PC-3 (cell line): ENCODE results near the gene TBXA2R. TPM values are rescaled to one million over a fixed set of nuclear protein-coding genes. Genes with fewer than 3 reads are reported as not detected.
A peak's percentile ranks its signal among the peaks of the same experiment; 100 is the strongest.

Experiments
- ATAC-seq: fragments of 200-7000 bp; cut with Tn5 transposase; 2 replicates; pipeline ENCODE4 v1.9.1; 2020; ENCODE audit warnings: mild to moderate bottlenecking, moderate library complexity
- BruUV-seq: library from RNA; stranded (reverse); fragments of 400-500 nt; replicated peaks from 2 replicates; lab custom pipeline; 2021; lab: Mats Ljungman, UMichigan
- CTCF ChIA-PET: fragments of 300-600 bp; sonication (Branson Sonifier 250); formaldehyde crosslinking; loops from one replicate; lab custom pipeline; 2022; ENCODE audit warnings: antibody characterized with exemption; lab: Charles Lee
- POLR2A ChIA-PET: fragments of 300-600 bp; sonication (Branson Sonifier 250); formaldehyde crosslinking; loops from one replicate; lab custom pipeline; 2022; ENCODE audit warnings: antibody characterized with exemption; ENCODE audit not compliant: unreplicated experiment; lab: Charles Lee
- DNase-seq: peaks from one replicate; pipeline ENCODE4 v3.0.0-alpha.2; 2015
- H2AFZ ChIP-seq: fragments of 300-600 bp; sonication (generic); 2 replicates; pipeline ENCODE4 v1.6.0; 2016; ENCODE audit warnings: antibody characterized with exemption, low read length
- H3F3A ChIP-seq: fragments of 300-600 bp; sonication (generic); one replicate; pipeline ENCODE4 v1.6.0; 2017; ENCODE audit warnings: antibody characterized with exemption, low read length, control low read depth, mild to moderate bottlenecking; ENCODE audit not compliant: unreplicated experiment
- H3K27ac ChIP-seq: fragments of 300-600 bp; sonication (generic); 2 replicates; pipeline ENCODE4 v1.5.1; 2016; ENCODE audit warnings: mild to moderate bottlenecking, low read length
- H3K27me3 ChIP-seq: fragments of 300-600 bp; sonication (generic); 2 replicates; pipeline ENCODE4 v1.6.1; 2016; ENCODE audit warnings: low read length, mixed read lengths
- H3K36me3 ChIP-seq: fragments of 300-600 bp; sonication (generic); 2 replicates; pipeline ENCODE4 v1.6.1; 2016; ENCODE audit warnings: low read depth, mixed run types, low read length, mixed read lengths
- H3K4me1 ChIP-seq: fragments of 300-600 bp; sonication (generic); 2 replicates; pipeline ENCODE4 v1.5.1; 2016; ENCODE audit warnings: low read length; ENCODE audit not compliant: insufficient read depth
- H3K4me2 ChIP-seq: fragments of 300-600 bp; sonication (generic); 2 replicates; pipeline ENCODE4 v1.6.0; 2016; ENCODE audit warnings: low read length
- H3K4me3 ChIP-seq: fragments of 300-600 bp; sonication (generic); 2 replicates; pipeline ENCODE4 v1.5.1; 2016; ENCODE audit warnings: mild to moderate bottlenecking, low read length, mixed read lengths
- H3K79me2 ChIP-seq: fragments of 300-600 bp; sonication (generic); 2 replicates; pipeline ENCODE4 v1.6.1; 2017; ENCODE audit warnings: low read length, mixed read lengths
- H3K9ac ChIP-seq: fragments of 300-600 bp; sonication (generic); 2 replicates; pipeline ENCODE4 v1.6.0; 2016; ENCODE audit warnings: mild to moderate bottlenecking, low read length
- H3K9me2 ChIP-seq: fragments of 300-600 bp; sonication (generic); replicated peaks from 2 replicates; pipeline ENCODE4 v1.6.1; 2016; ENCODE audit warnings: mixed run types, low read length, mixed read lengths
- H3K9me3 ChIP-seq: fragments of 300-600 bp; sonication (generic); 2 replicates; pipeline ENCODE4 v1.6.1; 2016; ENCODE audit warnings: low read length, mixed read lengths
- H4K20me1 ChIP-seq: fragments of 300-600 bp; sonication (generic); 2 replicates; pipeline ENCODE4 v1.6.1; 2016; ENCODE audit warnings: low read length, mixed read lengths
- EZH2 ChIP-seq: fragments of 300-600 bp; sonication (generic); IDR thresholded peaks from one replicate; pipeline ENCODE4 v1.6.1; 2017; ENCODE audit warnings: antibody characterized with exemption, mild to moderate bottlenecking, low read length; ENCODE audit not compliant: unreplicated experiment
- EZH2phosphoT487 ChIP-seq: fragments of 300-600 bp; sonication (generic); IDR thresholded peaks from 2 replicates; pipeline ENCODE4 v1.6.1; 2018; ENCODE audit warnings: mild to moderate bottlenecking, antibody characterized with exemption, low read length, borderline replicate concordance
- intact Hi-C: fragments of 100-400 bp; cut with micrococcal nuclease; formaldehyde crosslinking; loops from 2 replicates; pipeline ENCODE4 v1.9.0; 2023
- total RNA-seq: library from RNA; depleted of rRNA; stranded (reverse); fragments of >200 nt; gene quantifications from 2 replicates; pipeline ENCODE4 v1.2.3, GENCODE V29; 2014
- TF ChIP-seq, protein P1 (sequence below): fragments of 300-600 bp; sonication (generic); conservative IDR thresholded peaks from 2 replicates; pipeline ENCODE4 v1.5.1; 2017; ENCODE audit warnings: antibody characterized with exemption, low read depth, mild to moderate bottlenecking, low read length

The TBXA2R gene
- total RNA-seq, 1 experiment from 2014 or later, result 0.77 TPM

GRCh38 chr19:3580156-3580934 lies 26.3 kb downstream of the TBXA2R start:
- ChIA-PET CTCF (no interaction called here), POLR2A (no interaction called here)
- no peaks in the 10 kb centered on the region for H3K9me3 ChIP-seq
- H3K9me2 ChIP-seq, result no peaks in the 10 kb centered on the region
- H3K4me2 ChIP-seq, result no peak overlapping the region
- peaks cover 8% of the 10 kb centered on the region; the same call in 1 of the 2 replicates for H3K4me1 ChIP-seq
- intact Hi-C loops, result no loop called here
- no TSS peak for BruUV-seq
- no peaks in the 10 kb centered on the region; the same call in 1 of the 2 replicates for H3K36me3 ChIP-seq
- no peak overlapping the region for H3K9ac ChIP-seq
- peak; percentile 94 for ATAC-seq
- TF ChIP-seq, protein P1, sequence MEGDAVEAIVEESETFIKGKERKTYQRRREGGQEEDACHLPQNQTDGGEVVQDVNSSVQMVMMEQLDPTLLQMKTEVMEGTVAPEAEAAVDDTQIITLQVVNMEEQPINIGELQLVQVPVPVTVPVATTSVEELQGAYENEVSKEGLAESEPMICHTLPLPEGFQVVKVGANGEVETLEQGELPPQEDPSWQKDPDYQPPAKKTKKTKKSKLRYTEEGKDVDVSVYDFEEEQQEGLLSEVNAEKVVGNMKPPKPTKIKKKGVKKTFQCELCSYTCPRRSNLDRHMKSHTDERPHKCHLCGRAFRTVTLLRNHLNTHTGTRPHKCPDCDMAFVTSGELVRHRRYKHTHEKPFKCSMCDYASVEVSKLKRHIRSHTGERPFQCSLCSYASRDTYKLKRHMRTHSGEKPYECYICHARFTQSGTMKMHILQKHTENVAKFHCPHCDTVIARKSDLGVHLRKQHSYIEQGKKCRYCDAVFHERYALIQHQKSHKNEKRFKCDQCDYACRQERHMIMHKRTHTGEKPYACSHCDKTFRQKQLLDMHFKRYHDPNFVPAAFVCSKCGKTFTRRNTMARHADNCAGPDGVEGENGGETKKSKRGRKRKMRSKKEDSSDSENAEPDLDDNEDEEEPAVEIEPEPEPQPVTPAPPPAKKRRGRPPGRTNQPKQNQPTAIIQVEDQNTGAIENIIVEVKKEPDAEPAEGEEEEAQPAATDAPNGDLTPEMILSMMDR, result no peak
- TF ChIP-seq EZH2phosphoT487 (no peak), EZH2 (no peak)
- H3K79me2 ChIP-seq, result no peaks in the 10 kb centered on the region
- H3K27me3 ChIP-seq, result no peaks in the 10 kb centered on the region
- no peak overlapping the region for H3K27ac ChIP-seq
- H3K4me3 ChIP-seq, result no peak overlapping the region
- DNase-seq, result peak; percentile 69
- H3F3A ChIP-seq, result no peaks in the 10 kb centered on the region
- H2AFZ ChIP-seq, result no peak overlapping the region
- no peaks in the 10 kb centered on the region for H4K20me1 ChIP-seq

GRCh38 chr19:3578390-3578789 lies 28.3 kb downstream of the TBXA2R start:
- Histone ChIP-seq H3K36me3 (peaks cover 3% of the 10 kb centered on the region), H3K9ac (no peak overlapping the region), H3F3A (no peaks in the 10 kb centered on the region), H3K4me1 (peaks cover 8% of the 10 kb centered on the region; the same call in 1 of the 2 replicates), H2AFZ (no peak overlapping the region), H3K27me3 (no peaks in the 10 kb centered on the region), H3K4me3 (no peak overlapping the region), H4K20me1 (no peaks in the 10 kb centered on the region), H3K4me2 (no peak overlapping the region), H3K9me2 (no peaks in the 10 kb centered on the region), H3K79me2 (peaks cover 7% of the 10 kb centered on the region), H3K9me3 (no peaks in the 10 kb centered on the region), H3K27ac (no peak overlapping the region)
- DNase-seq (no peak), ATAC-seq (no peak)
- POLR2A ChIA-PET, result no interaction called here
- no peak for TF ChIP-seq EZH2
- TF ChIP-seq, protein P1, result no peak
- TF ChIP-seq EZH2phosphoT487, result no peak
- intact Hi-C loops, result no loop called here
- CTCF ChIA-PET, result no interaction called here
- TSS peak; percentile 34 for BruUV-seq
